ENCODE data around the gene CACNG1. TPM values are rescaled to one million over a fixed set of nuclear protein-coding genes. Genes with fewer than 3 reads are reported as not detected.
"Not testable (repeated sequence)": the region's sequence is repeated elsewhere in the genome, so short reads cannot be mapped to it uniquely, and the experiment has no call there.

Gene CACNG1
- total and polyA plus RNA-seq, 2 donors (not counting 3 experiments of a cell fraction or from before 2014, with no cell fraction given), result not detected

DNA sequence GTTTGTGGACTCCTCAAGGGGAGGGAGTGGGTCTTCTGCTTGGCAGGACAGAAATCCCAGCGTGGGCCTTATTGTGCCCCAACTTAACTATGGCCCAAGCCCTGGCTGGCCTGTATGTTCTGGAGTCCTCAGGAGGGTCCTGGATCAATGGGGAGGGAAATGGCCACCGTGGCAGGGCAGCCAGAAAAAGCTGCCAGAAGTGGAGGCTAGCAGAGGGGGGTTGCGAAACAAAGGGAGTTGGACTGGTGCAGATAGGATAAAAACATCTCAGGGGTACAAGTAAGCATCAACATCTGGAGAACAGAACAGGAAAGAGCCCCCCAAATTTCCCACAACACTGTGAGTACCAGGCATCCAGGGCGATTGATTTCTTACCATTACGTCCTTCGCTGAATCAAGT is 3.7 kb upstream of the CACNG1 start:
- POLR2A ChIA-PET, result no interaction called here
- no peaks in the 10 kb centered on the region for H3K79me2 ChIP-seq (ENCODE audit: control insufficient read depth, insufficient read depth, low read length)
- no peak overlapping the region for H3K4me2 ChIP-seq (ENCODE audit: insufficient read depth, low read length)
- DNase-seq (ENCODE audit: low read depth, low spot score) (no peak), FAIRE-seq (no peak)
- H3K27me3 ChIP-seq (ENCODE audit: control insufficient read depth in 2 of 2, insufficient read depth in 2 of 2, low read length in 2 of 2), result no peaks in the 10 kb centered on the region
- TF ChIP-seq POLR2A (IDR thresholded peaks at IDR 0.05; ENCODE audit: low read depth, low read length), result no peak
- no peak for TF ChIP-seq POLR2AphosphoS5 (IDR thresholded peaks at IDR 0.05; ENCODE audit: insufficient read depth, low read depth, low read length)
- TF ChIP-seq, protein P1, sequence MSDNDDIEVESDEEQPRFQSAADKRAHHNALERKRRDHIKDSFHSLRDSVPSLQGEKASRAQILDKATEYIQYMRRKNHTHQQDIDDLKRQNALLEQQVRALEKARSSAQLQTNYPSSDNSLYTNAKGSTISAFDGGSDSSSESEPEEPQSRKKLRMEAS (IDR thresholded peaks at IDR 0.05; ENCODE audit: insufficient read depth, insufficient read length), result no peak
- TF ChIP-seq, protein P2, sequence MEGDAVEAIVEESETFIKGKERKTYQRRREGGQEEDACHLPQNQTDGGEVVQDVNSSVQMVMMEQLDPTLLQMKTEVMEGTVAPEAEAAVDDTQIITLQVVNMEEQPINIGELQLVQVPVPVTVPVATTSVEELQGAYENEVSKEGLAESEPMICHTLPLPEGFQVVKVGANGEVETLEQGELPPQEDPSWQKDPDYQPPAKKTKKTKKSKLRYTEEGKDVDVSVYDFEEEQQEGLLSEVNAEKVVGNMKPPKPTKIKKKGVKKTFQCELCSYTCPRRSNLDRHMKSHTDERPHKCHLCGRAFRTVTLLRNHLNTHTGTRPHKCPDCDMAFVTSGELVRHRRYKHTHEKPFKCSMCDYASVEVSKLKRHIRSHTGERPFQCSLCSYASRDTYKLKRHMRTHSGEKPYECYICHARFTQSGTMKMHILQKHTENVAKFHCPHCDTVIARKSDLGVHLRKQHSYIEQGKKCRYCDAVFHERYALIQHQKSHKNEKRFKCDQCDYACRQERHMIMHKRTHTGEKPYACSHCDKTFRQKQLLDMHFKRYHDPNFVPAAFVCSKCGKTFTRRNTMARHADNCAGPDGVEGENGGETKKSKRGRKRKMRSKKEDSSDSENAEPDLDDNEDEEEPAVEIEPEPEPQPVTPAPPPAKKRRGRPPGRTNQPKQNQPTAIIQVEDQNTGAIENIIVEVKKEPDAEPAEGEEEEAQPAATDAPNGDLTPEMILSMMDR (IDR thresholded peaks at IDR 0.05; ENCODE audit: extremely low read depth in 1 of 2, insufficient read depth in 1 of 2, low read depth in 1 of 2, low read length in 2 of 2), result no peak
- TF ChIP-seq EZH2 (IDR thresholded peaks at IDR 0.05; ENCODE audit: borderline replicate concordance, low read depth, low read length, severe bottlenecking), result no peak
- no peak for TF ChIP-seq MYC (IDR thresholded peaks at IDR 0.05; ENCODE audit: low read depth, low read length)
- no peak for TF ChIP-seq GATA2 (IDR thresholded peaks at IDR 0.05; ENCODE audit: insufficient read depth, insufficient read length, low read depth, low read length)
- TF ChIP-seq FOS (IDR thresholded peaks at IDR 0.05; ENCODE audit: borderline replicate concordance, insufficient read depth, low read length), result no peak
- TF ChIP-seq JUN (IDR thresholded peaks at IDR 0.05; ENCODE audit: borderline replicate concordance, insufficient read depth, insufficient read length, low read depth), result no peak
- CTCF ChIA-PET, result no interaction called here
- H3K9ac ChIP-seq (replicated peaks; ENCODE audit: extremely low read depth, insufficient read depth, low read length), result no peak overlapping the region
- H3K36me3 ChIP-seq (ENCODE audit: control insufficient read depth in 2 of 2, extremely low read depth in 1 of 2, insufficient read depth in 2 of 2, low read length in 2 of 2), result no peaks in the 10 kb centered on the region
- dilution Hi-C loops (cut with MboI; ENCODE audit: extremely low pct_ligation_motif_present, low sequenced_read_pairs) (no loop called here), intact Hi-C loops (cut with micrococcal nuclease) (no loop called here)
- no peaks in the 10 kb centered on the region for H4K20me1 ChIP-seq (replicated peaks; ENCODE audit: control insufficient read depth, extremely low read depth, insufficient read depth, low read length)
- no peaks in the 10 kb centered on the region for H3K9me3 ChIP-seq (replicated peaks; ENCODE audit: control insufficient read depth, insufficient read depth, low read length)
- H3K4me3 ChIP-seq (replicated peaks in 1 of 3; ENCODE audit: insufficient read depth in 1 of 3, low read depth in 1 of 3, low read length in 3 of 3), result no peak overlapping the region
- BruUV-seq (replicated peaks), result no TSS peak
- no peaks in the 10 kb centered on the region for H3K9me1 ChIP-seq (replicated peaks; ENCODE audit: control insufficient read depth, extremely low read depth, insufficient read depth, low read length)
- no peaks in the 10 kb centered on the region for H3K4me1 ChIP-seq (ENCODE audit: control insufficient read depth, extremely low read depth, insufficient read depth, low read length)
- H3K27ac ChIP-seq (ENCODE audit: insufficient read depth, low read depth, low read length), result no peak overlapping the region
- no peak overlapping the region for H2AFZ ChIP-seq (ENCODE audit: low read depth, low read length)

DNA sequence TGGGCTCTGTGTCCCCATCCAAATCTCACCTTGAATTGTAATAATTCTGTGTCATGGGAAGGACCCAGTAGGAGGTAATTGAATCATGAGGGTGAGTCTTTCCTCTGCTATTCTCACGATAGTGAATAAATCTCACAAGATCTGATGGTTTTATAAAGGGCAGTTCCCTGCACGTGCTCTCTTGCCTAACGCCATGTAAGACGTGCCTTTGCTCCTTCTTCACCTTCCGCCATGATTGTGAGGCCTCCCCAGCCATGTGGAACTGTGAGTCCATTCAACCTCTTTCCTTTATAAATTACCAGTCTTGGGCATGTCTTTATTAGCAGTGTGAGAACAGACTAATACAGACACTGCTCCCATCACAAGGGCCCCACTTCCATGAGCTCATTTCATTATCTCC is 3.2 kb upstream of the CACNG1 start:
- DNase-seq (ENCODE audit: low read depth, low spot score); H3K4me1 ChIP-seq (ENCODE audit: control insufficient read depth, extremely low read depth, insufficient read depth, low read length); H4K20me1 ChIP-seq (replicated peaks; ENCODE audit: control insufficient read depth, extremely low read depth, insufficient read depth, low read length); FAIRE-seq; H3K27me3 ChIP-seq (ENCODE audit: control insufficient read depth in 2 of 2, insufficient read depth in 2 of 2, low read length in 2 of 2); H3K4me2 ChIP-seq (ENCODE audit: insufficient read depth, low read length); H3K9me3 ChIP-seq (replicated peaks; ENCODE audit: control insufficient read depth, insufficient read depth, low read length); intact Hi-C loops (cut with micrococcal nuclease); H3K4me3 ChIP-seq (replicated peaks in 1 of 3; ENCODE audit: insufficient read depth in 1 of 3, low read depth in 1 of 3, low read length in 3 of 3); H3K27ac ChIP-seq (ENCODE audit: insufficient read depth, low read depth, low read length); H3K9ac ChIP-seq (replicated peaks; ENCODE audit: extremely low read depth, insufficient read depth, low read length); H3K36me3 ChIP-seq (ENCODE audit: control insufficient read depth in 2 of 2, extremely low read depth in 1 of 2, insufficient read depth in 2 of 2, low read length in 2 of 2); CTCF ChIA-PET; POLR2A ChIA-PET; H3K79me2 ChIP-seq (ENCODE audit: control insufficient read depth, insufficient read depth, low read length); BruUV-seq (replicated peaks); H3K9me1 ChIP-seq (replicated peaks; ENCODE audit: control insufficient read depth, extremely low read depth, insufficient read depth, low read length); dilution Hi-C loops (cut with MboI; ENCODE audit: extremely low pct_ligation_motif_present, low sequenced_read_pairs); H2AFZ ChIP-seq (ENCODE audit: low read depth, low read length): not testable (repeated sequence)

Data from endothelial cell of umbilical vein (primary cell).